NCI-H748 (cell line): ENCODE measurements around the gene DNAJC2.
"Not testable (repeated sequence)": the region's sequence is repeated elsewhere in the genome, so short reads cannot be mapped to it uniquely, and the experiment has no call there.

ENCODE experiments used
- DNase-seq: peaks from one replicate; lab custom pipeline; 2025; ENCODE audit not compliant: unreplicated experiment; lab: John Stamatoyannopoulos, UW

Gene DNAJC2

GRCh38 chr7:103343332-103343731 is 1.2 kb downstream of the DNAJC2 start:
- DNase-seq, result no peak

GRCh38 chr7:103341466-103341865 is 3.1 kb downstream of the DNAJC2 start:
- no peak for DNase-seq

- no peak for DNase-seq
Observed at GRCh38 chr7:103338864-103339263, 5.7 kb downstream of the DNAJC2 start.

DNA sequence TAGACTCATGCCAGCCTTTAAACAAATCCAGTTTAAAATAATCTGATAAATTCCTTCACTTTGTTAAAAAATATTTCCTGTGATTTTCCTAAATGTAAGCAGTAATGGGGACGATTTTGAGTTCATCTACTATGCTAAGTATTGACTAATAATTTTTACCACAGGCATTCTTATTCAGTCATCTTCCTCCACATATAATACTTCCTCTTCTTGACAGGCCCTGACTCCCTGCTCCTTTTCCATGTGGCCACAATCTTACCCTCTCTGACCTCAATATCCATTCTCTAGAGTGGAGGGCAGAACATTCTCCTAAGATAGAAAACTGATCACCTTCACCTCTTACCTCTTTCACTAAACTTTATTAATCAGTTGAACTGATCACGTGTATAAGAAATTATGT is 7.8 kb downstream of the DNAJC2 start:
- no peak for DNase-seq

DNA sequence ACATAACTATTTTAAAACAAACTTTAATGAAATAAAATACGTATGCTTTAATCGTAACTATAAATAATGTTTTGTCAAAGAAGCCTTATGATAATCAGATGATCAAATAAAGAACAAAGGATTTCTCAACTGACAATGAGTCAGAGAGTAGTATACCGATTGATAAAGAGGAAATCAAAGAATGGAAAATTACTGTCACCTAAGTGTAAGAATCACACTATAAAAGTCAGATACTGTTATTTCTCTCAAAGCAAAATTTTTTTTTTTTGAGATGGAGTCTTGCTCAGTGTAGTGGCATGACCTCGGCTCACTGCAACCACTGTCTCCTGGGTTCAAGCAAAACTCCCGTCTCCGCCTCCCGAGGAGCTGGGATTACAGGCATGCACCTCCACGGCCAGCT is 18.8 kb downstream of the DNAJC2 start:
- no peak for DNase-seq

GRCh38 chr7:103317009-103317408 is 27.6 kb downstream of the DNAJC2 start:
- DNase-seq, result no peak

GRCh38 chr7:103316380-103316941 is 28.1 kb downstream of the DNAJC2 start:
- no peak for DNase-seq

- DNase-seq, result no peak
Observed at GRCh38 chr7:103314852-103315251, 29.7 kb downstream of the DNAJC2 start.

DNA sequence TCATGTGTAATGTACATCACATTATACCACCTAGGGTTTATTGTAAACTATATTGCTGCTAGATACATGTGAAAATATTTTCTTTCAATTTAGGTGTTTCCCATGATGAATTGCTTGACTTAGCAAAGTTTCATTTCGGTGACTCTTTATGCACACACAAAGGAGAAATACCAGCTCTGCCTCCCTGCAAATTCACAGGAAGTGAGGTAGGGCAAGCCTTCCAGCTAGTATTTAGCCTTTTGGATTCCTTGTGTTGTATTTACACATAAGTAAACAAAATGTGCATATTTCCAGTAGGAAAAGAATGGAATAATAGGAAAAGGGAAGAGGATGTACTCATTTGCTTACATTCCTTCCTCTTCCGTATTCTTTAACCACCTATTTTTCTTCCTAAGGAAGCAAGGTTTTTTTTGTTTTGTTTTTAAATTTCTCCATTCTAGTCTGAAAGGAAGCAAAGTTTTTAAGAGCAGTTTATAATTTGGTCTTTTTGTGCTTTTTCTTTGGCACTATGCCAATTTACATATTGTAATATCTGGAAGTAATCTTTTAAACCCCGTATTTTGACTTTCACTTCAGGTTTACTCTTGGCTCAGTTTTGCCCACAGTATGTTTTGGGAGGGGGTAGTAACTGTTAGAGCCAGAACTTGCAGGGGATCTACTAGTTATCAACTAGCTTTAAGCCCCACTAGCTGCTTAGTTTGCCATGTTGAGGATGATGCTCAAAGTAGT is 36.9 kb downstream of the DNAJC2 start:
- no peak for DNase-seq

- no peak for DNase-seq
Observed at GRCh38 chr7:103301441-103301840, 43.1 kb downstream of the DNAJC2 start.

- no peak for DNase-seq
Observed at GRCh38 chr7:103299660-103300059, 44.9 kb downstream of the DNAJC2 start.

GRCh38 chr7:103297837-103298179 is 46.8 kb downstream of the DNAJC2 start:
- no peak for DNase-seq

GRCh38 chr7:103296901-103297836 is 47.4 kb downstream of the DNAJC2 start, which contains the start of gene PMPCB:
PMPCB (plus strand) TSS chr7:103297435; CDS start chr7:103297460, 25 bp downstream.
- peak; percentile 91 for DNase-seq

GRCh38 chr7:103293526-103293925 is 51.0 kb downstream of the DNAJC2 start:
- no peak for DNase-seq

DNA sequence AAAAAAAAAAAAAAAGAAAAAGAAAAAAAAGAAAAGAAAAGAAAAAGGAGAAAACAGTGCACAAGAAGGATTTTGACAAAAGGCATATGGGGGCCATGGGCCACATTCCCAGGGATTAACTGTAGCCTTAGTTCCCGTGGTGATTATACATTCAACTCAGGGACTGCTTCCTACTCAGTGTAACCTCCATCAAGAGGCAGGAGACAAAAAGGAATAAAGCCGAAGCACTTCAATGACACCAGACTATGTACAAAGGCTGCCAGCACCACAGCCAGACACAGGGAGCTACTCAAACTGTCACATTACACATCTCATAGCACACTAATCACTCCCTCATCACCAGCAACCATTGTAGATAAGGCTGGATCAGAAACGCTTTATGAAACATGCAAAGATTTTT is 52.4 kb downstream of the DNAJC2 start:
- no peak for DNase-seq

GRCh38 chr7:103282802-103283427 is 61.7 kb downstream of the DNAJC2 start:
- not testable (repeated sequence) for DNase-seq

DNA sequence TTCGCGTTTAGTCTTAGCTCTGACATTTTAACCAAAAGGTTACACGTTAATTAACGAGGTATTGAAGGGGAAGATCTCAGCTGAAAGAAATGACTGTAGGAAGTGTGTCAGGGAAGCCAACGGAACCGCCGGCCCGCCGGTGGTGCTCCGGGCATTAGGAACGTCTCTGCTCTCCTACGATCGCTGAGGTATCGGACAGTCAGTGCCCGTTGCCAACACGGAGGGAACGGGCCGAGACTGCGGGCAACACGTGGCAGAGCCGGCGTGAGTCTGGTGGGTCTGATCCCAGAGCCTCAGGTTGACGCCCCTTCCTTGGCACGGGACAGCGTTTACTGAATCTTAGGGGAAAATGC is 63.8 kb downstream of the DNAJC2 start:
- DNase-seq, result peak; percentile 42

DNA sequence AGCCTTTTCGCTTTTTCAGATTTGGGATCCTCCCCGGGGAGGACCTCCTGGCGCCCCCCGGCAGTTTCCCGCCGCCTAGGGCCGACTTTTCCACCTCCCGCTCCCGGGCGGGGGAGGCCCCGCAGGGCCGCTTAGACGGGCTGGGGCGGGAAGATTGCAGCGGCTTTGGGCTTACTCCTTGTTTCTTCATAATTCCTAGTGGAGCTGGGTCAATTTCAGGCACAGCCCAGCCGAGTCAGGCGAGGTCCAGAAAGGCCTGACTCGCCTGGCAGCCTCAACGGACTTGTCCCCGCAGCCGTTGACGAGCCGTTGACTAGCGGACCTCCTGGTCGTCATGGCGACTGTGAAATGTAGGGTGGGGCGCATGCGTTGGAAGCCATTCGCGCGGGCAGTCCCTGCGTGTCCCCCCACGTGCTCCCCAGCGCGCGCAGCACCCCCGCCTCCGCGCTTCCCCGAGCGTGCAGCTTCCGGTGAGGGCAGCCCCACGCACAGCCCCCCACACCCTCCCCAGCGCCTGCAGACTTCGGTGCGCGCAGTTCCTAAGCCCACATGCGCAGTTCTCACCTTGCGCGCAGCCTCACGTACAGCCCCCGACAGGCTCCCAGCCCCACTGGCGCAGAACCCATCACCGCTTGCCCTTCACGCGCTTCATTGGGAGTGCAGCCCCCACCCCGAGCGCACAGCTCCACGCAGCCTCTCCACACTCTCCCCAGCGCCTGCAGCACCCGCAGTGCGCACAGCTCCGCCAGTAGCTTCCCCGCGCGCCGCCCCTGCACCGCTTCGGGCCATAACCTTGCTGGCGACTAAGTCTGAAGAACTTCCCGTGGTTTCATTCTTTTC is 64.4 kb downstream of the DNAJC2 start:
- peak; percentile 89 for DNase-seq

DNA sequence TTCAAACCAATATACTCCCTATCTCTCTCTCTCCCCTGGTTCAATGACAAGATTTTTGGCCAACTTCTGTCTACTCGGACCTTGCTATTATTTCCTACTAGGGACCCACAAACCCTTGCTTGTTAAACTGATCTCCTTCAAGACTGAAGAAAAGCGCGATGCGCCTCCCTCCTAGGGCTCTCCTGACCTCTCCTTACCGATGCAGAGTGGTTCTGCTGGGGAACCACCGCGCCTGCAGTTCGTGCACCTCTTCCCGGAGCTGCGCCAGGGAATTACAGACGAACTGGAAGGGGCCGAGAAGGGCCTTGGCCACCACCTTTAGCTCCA is 65.0 kb downstream of the DNAJC2 start:
- peak; percentile 58 for DNase-seq

DNA sequence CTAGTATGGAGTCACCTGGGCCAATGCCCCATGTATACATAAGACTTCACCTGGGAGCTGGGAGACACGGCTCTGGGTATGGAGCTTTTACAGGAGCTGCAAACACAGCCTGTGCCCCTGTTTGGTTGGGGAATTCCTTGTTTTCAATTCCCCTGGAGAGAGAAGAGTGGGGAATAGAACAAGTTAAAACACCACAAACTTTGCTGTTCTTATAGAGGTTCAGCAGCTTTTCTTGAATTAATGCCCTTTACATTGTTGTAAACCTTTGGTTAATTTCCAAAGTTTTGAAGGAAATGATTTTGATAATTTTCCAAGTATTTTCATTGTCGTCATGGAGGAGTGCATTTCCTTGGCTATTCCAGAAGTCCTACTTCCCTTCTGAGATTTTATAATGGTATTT is 66.4 kb downstream of the DNAJC2 start:
- DNase-seq, result peak; percentile 7

GRCh38 chr7:103274867-103275266 is 69.7 kb downstream of the DNAJC2 start:
- not testable (repeated sequence) for DNase-seq
